Brain pericyte (primary cell): ENCODE results near the gene FAM168A.
"Not testable (repeated sequence)": the region's sequence is repeated elsewhere in the genome, so short reads cannot be mapped to it uniquely, and the experiment has no call there.

ENCODE experiments used
- DNase-seq: peaks from one replicate; pipeline ENCODE4 v3.0.0-alpha.2; 2012; ENCODE audit warnings: low read depth, low spot score

FAM168A gene

DNA sequence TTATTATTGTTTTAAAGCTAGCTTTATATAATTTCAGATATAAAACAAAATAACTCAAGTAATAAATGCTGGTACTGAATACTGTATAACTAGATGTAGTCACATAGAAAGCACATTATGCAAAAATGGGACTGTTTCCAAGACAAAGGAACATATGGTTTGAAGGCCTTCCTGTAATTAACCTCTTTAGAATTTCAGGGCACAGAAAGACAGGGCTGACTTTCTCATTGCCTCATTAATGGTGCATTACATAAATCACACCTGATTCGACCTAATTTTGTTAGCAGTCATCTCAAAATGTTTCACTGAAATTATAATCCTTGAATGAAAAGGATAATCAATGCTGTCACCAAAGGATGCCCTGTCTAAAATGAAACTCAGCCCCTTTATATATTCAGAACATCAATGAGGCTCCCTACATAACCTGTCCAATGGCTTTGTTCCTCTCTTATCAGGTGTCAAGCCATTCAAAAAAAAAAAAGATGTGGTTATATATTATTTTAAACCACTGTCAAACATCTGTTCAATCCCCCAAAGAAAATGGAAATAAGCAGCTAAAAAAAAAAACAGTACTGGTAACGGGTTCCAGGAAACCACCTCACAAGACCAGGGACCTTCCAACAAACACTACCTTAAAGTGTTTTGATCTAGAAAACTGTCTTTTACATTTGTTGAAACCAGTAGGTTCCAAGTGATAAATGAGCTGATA lies 77.4 kb downstream of the FAM168A start:
- no peak for DNase-seq

DNA sequence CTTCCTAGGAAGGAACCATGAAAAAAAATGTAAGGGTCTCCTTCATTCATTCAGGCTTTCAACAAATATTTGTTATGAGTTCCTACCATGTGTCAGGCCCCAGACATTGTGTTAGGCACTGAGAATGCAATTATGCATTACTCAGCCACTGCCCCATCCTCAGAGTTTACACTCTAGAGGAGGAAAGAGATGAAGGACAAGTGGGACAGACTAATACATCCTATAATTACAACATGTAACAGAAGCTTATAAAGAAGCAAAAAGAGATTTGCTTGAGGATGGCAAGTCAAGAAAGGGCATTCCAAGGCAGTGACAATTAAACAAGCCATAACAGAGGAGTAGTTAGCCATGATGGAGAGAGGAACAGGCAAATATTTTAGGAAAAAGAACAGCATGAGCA lies 78.6 kb downstream of the FAM168A start:
- no peak for DNase-seq

DNA sequence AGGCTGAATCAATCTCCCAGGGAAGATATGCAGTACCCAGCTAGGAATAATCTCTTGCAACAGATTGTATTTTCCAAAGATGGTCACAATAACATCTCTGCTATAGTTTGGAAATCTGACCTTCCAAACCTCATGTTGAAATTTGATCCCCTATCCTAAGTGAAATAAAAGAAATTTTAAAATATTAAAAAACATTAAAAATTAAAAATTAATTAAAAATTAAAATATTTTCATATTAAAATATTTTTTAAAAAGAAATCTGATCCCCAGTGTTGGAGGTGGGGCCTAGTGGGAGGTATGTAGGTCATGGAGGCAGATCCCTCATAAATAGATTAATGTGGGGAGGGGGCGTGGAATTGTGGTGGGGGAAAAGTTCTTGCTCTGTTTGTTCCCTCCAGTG lies 79.7 kb downstream of the FAM168A start:
- no peak for DNase-seq

DNA sequence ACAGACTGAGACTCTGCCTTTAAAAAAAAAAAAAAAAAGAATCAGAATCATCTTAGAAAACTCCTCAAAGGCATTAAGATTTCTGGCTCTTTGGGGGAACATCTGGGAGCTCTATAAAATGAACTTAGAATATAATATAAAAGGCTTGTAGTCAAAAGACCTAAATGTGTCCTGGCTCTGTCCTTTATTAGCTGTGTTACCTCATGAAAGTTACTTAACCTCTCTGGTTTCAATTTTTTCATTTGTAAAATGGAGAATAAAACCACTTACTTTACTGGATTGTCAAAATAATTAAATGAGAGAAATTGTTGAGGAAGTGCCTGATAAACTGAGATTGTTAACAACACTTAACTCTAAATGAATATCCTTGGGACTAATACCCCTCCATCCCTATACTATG lies 81.8 kb downstream of the FAM168A start:
- no peak for DNase-seq

DNA sequence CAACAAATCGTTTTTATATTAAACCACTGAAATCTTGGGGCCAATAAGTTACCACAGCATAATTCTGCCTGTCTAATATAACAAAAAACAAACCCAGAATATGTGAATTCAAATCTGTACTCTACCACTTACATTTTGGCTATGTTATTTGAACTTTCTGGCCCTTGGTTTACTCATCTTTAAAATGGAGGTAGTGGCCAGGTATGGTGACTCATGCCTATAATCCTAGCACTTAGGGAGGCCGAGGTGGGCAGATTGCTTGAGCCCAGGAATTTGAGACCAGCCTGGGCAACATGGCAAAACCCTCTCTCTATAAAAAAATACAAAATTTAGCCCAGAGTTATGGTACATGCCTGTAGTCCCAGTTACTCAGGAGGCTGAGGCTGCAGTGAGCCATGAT lies 84.2 kb downstream of the FAM168A start:
- DNase-seq, result no peak

DNA sequence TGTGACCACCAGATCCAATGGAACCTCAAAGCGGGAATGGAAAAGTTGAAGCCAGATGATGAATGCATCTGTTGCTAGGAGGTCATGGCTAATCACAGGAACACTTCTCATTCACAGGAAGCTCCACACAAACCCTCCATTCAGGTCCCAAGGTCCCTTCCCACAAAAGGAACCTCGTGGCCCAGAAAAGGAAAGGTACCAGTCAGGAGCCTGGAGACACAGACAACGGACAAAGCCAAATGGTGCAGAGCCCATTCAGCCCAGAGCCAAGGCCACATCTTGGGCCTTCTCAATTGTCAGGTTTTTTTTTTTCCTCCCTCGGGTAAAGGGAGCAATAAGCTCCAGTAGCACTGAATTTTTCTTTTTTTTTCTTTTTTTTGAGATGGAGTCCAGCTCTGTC lies 87.0 kb downstream of the FAM168A start:
- no peak for DNase-seq

DNA sequence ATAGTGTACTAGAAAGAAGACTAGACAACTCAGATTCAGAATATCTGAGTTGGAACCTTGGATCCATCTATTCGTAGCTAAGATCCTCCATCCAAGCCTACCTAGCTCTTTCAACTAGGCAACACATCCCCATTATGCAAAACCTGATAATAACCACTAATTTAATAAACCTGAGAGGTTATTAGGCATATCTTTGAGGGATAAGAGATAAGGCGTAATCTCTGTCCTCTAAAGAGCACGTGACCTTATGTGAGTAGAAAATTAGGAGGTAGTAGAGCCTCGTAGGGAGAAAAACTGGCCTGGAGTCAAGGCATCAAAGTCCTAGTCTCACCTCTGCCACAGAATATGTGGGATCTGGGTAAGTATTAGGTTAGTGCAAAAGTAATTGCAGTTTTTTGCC lies 87.8 kb downstream of the FAM168A start:
- DNase-seq, result no peak

DNA sequence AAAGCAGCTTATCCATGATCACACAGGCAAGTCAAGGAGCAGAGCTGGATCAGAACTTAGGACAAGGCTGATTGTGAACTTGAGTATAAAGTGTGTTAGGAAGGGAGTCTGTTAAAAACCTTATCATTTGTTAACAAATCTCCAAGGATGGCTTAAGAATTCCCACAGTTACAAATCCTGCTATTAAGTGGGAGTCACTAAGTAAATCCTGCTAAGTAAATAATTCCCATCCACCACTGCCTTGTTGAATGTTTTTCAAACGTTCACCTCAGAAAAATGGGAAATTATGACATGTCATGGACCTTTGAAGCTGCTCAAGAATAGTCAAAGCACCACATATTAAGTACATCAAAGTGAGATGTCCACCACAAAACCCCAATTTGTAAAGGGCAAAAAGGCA lies 88.7 kb downstream of the FAM168A start:
- no peak for DNase-seq

DNA sequence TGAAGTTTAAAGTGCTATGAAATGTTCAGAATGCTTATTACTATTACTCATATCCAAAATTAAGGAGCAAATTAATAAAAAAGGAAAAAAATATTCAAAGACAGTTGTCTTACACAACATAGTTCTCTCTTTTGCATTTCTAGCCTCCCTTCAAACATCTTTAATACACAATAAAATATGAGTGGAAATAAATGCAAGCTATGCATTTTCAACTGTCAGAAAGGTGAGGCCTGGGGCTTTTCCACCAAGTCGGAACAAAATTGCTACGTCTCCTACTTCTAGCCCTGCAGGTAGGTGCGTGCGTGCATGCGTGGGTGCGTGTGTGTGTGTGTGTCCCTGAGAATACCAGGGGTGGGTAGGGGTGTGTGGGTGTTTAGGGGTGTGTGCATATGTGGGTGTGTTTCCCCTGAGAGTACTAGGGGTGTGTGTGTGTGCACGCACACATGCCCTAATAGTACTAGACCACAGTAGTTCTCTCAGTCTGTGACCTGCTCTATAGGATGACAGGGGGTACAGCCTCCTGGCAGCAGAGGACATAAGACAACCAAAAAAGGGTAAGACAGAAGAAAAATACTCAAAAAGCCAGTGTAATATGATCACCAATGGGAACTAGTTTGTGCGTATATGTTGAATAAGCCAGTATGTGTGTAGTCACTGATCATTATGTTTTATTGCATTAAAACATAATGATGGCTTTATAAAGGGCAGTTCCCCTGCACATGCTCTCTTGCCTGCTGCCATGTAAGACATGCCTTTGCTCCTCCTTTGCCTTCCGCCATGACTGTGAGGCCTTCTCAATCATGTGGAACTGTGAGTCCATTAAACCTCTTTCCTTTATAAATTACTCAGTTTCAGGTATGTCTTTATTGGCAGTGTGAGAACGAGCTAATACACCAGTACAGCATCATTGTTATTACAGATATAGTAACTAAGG lies 89.4 kb downstream of the FAM168A start:
- no peak for DNase-seq

DNA sequence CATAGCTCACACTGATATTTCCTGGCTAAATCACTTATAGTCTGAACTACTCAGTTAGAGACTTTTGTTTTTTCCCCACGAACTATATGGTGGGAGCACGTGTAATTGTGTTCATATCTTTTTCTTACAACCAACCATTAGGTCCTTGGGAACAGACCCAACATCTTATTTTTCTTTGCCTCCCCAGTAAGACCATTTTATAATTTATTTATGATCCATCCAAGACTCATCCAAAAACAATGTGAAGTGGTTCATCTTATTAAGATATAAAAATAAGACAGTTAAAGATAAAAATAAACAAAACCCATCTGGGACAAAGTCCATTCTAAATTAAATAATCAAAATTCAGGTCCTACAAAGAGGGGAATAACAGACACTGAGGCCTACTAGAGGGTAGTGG lies 90.8 kb downstream of the FAM168A start:
- DNase-seq, result no peak

DNA sequence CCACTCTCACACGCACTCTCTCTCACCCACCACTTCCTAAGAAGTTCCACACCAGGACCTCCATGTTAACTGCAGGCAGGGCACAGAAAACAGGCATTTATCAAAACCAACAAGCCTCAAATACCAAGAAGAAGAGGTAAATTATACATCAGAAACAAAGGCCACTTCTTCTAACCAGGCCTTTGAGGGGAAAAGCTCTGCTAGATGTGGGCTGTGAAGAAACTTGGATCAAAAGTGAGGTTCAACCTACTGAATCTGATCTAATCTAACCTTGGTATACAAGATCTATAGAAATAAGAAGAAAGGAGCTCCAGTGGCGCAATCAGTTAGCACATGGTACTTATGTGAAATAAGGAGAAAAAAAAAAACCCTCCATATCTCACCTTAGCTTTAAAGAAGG lies 91.9 kb downstream of the FAM168A start:
- no peak for DNase-seq

DNA sequence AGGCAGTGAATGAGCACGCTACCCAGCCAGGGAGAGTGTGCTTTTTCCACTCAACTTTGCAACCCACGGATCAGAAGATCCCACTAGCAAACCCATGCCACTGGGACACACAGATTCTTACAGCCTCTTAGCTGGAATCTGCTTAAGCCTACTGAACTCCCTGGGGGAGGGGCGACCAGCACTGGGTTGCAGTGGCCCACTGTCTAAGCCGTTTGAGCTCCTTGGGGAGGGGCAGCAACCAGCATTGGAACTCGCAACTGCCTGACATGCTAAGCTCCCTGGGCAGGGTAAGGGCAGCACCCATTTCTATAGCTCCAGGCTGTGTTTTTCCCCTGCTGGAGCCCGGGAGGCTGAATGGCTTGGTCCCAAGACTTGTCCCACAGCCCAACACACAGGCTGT lies 99.6 kb downstream of the FAM168A start:
- no peak for DNase-seq

DNA sequence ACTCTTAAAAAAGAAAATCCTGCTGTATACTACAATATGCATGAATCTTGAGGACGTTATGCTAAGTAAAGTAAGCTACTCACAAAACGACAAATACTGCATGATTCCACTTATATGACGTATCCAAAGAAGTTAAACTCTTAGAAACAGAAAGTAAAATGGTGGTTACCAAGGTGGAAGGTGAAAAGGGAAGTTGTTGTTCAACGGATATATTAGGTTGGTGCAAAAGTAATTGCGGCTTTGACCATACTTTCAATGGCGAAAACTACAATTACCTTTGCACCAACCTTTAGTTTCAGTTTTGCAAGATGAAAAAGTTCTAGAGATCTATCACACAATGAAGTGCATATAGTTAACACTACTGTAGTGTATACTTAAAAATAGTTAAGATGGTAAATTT lies 101.8 kb downstream of the FAM168A start:
- DNase-seq, result no peak

DNA sequence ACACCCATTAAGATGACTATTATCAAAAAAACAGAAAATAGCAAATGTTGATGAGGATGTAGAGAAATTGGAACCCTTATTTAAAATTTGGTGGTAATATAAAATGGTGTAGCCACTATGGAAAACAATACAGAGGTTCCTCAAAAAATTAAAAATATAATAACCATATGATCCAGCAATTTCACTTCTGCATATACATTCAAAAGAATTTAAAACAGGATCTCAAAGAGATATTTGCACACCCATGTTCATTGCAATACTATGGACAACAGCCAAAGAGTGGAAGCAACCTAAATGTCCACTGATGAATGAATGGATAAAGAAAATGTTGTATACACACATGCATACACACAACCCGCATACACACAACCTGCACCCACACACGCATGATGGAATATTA lies 102.2 kb downstream of the FAM168A start:
- DNase-seq, result no peak

DNA sequence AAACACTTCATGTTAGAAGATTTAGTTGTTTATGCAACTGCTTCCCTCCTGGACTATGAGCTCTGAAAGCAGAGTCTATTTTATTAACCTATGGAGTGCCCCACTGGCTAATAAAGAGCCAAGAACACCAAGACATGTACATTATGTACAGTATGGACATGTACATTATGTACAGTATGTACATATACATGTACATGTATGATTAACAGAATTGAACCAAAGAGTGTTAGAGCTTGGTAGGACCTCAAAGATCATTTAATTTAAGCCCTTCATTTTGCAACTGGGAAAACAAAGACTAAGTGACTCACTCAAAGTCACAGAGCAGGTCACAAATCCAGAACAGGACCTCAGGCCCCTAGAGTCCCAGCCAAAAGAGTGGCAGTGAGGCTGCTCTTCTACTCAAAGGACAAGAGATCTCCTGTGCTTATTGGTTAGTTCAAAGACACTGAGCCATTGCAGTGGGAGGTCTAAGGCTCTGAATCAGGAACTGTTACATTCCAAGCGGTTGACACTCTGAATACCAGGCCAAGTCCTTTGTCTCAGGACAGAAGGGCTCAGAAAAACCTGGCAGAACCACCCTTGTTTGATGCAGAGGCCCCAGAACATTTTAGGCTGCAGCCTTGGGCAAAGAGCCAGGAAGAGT lies 103.8 kb downstream of the FAM168A start:
- no peak for DNase-seq

DNA sequence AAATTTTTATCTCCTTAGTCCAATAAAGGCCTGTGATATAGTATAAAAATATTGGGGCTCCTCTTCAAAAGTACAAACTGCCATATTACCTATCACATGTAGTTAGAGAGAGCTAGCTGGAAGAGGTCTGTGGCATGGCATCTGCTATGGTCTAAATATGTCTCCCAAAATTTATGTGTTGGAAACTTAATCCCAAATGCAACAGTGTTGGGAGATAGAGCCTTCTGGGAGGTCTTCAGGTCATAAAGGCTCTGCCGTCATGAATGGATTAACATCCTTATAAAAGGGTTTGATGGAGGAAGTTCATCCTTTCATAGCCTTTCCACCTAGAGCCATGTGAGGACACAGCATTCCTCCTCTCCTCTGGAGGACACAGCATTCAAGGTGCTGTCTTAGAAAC lies 116.3 kb downstream of the FAM168A start:
- no peak for DNase-seq

DNA sequence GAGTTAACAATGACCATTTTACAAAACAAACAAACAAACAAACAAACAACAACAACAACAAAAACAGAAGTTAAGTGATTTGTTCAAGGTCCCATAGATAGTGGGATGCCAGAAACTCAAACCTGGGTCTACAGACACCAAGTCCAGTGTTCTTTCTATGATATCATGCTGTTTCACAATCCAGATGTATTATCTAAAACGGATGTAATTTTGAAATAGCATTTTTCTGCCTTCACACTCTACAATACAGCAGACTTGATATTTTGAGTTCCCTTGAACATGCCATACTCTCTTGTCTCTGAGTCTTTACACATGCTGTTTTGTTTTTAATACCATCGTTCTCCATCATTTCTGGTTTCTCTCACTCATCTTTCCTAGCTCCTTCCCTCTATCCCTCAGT lies 117.2 kb downstream of the FAM168A start:
- no peak for DNase-seq

DNA sequence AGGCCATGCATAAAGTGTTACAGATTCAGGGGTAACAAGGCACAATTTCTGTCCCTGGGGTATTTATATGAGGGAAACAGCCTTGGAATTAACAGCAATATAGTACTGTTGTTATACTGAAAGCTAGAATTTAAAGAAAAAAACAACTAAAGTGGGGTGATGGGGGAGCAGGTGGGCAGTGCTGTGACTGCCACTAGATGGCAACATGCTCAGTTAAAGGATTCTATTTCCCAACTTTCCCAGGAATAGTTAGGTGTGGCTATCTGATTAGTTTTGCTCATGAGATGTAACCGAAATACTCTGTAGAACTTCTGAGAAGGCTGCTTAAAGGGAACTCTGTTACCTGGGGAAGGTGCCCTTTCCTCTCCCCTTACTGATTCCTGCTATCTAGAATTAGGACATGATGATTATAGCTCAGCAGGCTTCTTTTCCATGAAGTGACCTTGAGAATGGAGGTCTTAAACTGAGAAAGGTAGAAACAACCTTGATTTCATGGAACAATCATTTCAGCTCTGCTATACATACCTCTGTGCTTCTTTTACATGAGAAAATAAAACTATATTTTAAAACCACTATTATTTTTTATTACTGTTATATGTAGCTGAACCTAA lies 119.1 kb downstream of the FAM168A start:
- DNase-seq, result no peak

DNA sequence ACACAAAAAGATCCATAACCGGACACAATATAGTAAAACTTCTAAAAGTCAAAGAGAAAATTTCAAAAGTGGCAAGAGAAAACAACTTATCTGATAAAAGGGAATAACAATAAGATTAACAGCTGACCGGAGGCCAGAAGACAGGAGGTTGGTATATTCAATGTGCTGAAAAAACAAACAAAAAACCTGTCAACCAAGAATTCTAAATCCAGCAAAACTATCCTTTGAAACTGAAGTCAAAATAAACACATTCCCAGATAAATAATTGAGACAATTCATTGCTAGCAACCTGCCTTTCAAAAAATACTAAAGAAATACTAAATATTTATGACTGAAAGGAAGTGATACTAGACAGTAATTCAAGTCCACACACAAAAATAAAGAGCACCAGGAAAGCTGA lies 120.4 kb downstream of the FAM168A start:
- DNase-seq, result no peak

DNA sequence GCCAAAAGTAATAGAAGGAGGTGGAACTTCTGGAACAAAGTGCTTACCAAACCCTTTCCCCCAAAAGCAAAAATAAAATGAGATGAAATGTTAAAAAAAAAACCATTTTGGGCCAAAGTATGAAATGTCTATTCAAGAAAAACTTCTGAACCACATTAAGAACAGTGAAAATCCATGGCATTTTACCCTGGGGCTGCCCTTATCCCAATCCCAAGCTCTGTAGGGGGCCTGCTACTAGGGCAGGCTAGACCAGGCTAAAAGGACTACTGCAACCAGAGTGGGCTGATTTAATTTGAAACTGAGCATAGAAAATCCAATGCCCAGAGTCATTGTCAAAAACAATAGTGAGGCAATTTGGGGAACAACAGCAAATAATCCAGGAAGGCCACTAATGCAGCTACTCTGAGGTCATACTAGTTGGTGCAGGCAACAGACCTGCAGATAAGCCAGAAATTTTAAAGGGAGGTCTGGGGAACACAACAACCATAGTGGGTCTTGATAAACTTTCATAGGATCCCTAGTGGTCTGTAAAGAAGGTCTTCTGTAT lies 122.3 kb downstream of the FAM168A start:
- DNase-seq, result no peak

DNA sequence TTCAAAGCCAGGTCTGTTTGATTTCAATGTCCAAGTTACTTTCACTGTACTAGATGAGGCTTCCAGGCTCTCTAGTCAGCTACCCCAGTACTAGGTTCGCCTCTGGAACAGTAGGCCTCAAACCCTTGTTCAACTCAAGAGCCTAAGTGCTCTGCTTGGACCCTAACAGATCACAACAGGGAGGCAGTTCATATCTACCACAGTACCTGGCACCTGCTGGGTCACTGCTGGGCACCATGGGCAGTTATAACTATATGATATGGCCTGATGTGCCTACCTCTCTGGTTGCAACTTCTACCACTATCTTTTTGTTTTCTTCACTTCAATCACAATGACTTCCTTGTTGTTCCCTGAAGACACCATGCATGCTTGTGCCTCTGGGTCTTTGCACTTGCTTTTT lies 124.7 kb downstream of the FAM168A start:
- no peak for DNase-seq

DNA sequence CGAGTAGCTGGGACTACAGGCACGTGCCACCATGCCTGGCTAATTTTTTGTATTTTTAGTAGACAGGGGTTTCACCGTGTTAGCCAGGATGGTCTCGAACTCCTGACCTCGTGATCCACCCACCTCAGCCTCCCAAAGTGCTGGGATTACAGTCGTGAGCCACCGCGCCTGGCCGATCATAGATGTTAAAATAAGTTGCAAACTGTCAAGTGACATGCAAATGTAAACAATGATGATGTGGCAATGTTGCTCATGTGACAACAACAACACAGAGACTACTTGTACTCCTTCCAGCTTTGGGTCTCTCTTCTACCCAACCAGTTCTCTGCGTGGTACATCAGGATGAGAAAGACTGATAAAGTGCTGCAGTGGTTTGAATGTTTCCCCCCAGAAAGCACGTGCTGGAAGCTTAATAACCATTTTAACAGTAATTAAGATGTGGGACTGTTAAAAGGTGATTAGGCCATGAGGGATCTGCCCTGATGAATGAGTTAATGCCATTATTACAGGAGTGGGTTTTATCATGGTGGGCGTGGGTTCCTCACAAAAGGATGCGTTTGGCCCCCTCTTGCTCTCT lies 127.8 kb downstream of the FAM168A start:
- DNase-seq, result not testable (repeated sequence)
